ENCODE measurements around the gene PAF1.
"Not testable (repeated sequence)": the region's sequence is repeated elsewhere in the genome, so short reads cannot be mapped to it uniquely, and the experiment has no call there.

PAF1 gene

GRCh38 chr19:39379865-39380396 is 11.0 kb downstream of the PAF1 start:
- H3K4me3 ChIP-seq (ENCODE audit: low read depth, low read length): no peak overlapping the region
- no peak for TF ChIP-seq CTCF (IDR thresholded peaks at IDR 0.05; ENCODE audit: borderline replicate concordance, insufficient read depth, low read depth, low read length)

- not testable (repeated sequence) for H3K4me3 ChIP-seq (ENCODE audit: low read depth, low read length)
Measured at GRCh38 chr19:39379366-39379765, 11.5 kb downstream of the PAF1 start.

- H3K4me3 ChIP-seq (ENCODE audit: low read depth, low read length): no peak overlapping the region
- no peak for TF ChIP-seq CTCF (IDR thresholded peaks at IDR 0.05; ENCODE audit: borderline replicate concordance, insufficient read depth, low read depth, low read length)
Measured at GRCh38 chr19:39377373-39378362, 13.2 kb downstream of the PAF1 start.

- H3K4me3 ChIP-seq (ENCODE audit: low read depth, low read length): no peak overlapping the region
- no peak for TF ChIP-seq CTCF (IDR thresholded peaks at IDR 0.05; ENCODE audit: borderline replicate concordance, insufficient read depth, low read depth, low read length)
Measured at GRCh38 chr19:39375929-39376328, 15.0 kb downstream of the PAF1 start.

GRCh38 chr19:39372941-39373340 is 18.0 kb downstream of the PAF1 start:
- TF ChIP-seq CTCF (IDR thresholded peaks at IDR 0.05; ENCODE audit: borderline replicate concordance, insufficient read depth, low read depth, low read length): no peak
- no peak overlapping the region for H3K4me3 ChIP-seq (ENCODE audit: low read depth, low read length)

- no peak for TF ChIP-seq CTCF (IDR thresholded peaks at IDR 0.05; ENCODE audit: borderline replicate concordance, insufficient read depth, low read depth, low read length)
- H3K4me3 ChIP-seq (ENCODE audit: low read depth, low read length): no peak overlapping the region
Measured at GRCh38 chr19:39372047-39372802, 18.7 kb downstream of the PAF1 start.

GRCh38 chr19:39370735-39371134 is 20.2 kb downstream of the PAF1 start:
- no peak for TF ChIP-seq CTCF (IDR thresholded peaks at IDR 0.05; ENCODE audit: borderline replicate concordance, insufficient read depth, low read depth, low read length)
- H3K4me3 ChIP-seq (ENCODE audit: low read depth, low read length): no peak overlapping the region
